T-helper 2 cell treated with Interferon-gamma antibody and Interleukin-4, amounts not matched to agents 5 μg/mL and 100 μg/mL, for 36 hours (primary cell): Measurements from ENCODE around the gene ADAM33.

Source experiments
- DNase-seq: peaks from one replicate; pipeline ENCODE4 v3.0.0; 2021; ENCODE audit warnings: low spot score
- H3K27ac Mint-ChIP-seq: one replicate; pipeline ENCODE4 v1.8.0; 2021; ENCODE audit warnings: mild to moderate bottlenecking, mixed read lengths
- H3K27me3 Mint-ChIP-seq: one replicate; pipeline ENCODE4 v1.8.0; 2021; ENCODE audit warnings: low read depth, mixed read lengths
- H3K36me3 Mint-ChIP-seq: one replicate; pipeline ENCODE4 v1.8.0; 2021; ENCODE audit warnings: low read depth, mixed read lengths
- H3K4me1 Mint-ChIP-seq: one replicate; pipeline ENCODE4 v1.8.0; 2021; ENCODE audit warnings: low read depth, mixed read lengths
- H3K4me3 Mint-ChIP-seq: one replicate; pipeline ENCODE4 v1.8.0; 2022; ENCODE audit warnings: mild to moderate bottlenecking, moderate library complexity, mixed read lengths
- H3K9me3 Mint-ChIP-seq: one replicate; pipeline ENCODE4 v1.8.0; 2021; ENCODE audit warnings: mixed read lengths

The ADAM33 gene

GRCh38 chr20:3673221-3674070 lies 8.4 kb downstream of the ADAM33 start:
- H3K27ac Mint-ChIP-seq: no peak overlapping the region
- H3K36me3 Mint-ChIP-seq: no peaks in the 10 kb centered on the region
- H3K4me3 Mint-ChIP-seq: no peak overlapping the region

GRCh38 chr20:3672547-3673171 lies 9.2 kb downstream of the ADAM33 start:
- no peak for DNase-seq
- no peaks in the 10 kb centered on the region for H3K36me3 Mint-ChIP-seq
- no peak overlapping the region for H3K27ac Mint-ChIP-seq
- H3K4me1 Mint-ChIP-seq: peaks cover 6% of the 10 kb centered on the region
- H3K4me3 Mint-ChIP-seq: no peak overlapping the region
- peaks cover 46% of the 10 kb centered on the region for H3K27me3 Mint-ChIP-seq
- H3K9me3 Mint-ChIP-seq: no peaks in the 10 kb centered on the region

More at GRCh38 chr20:3673221-3674070, 8.4 kb downstream of the ADAM33 start:
- Mint-ChIP-seq H3K27me3 (peaks cover 50% of the 10 kb centered on the region), H3K4me1 (peaks cover 6% of the 10 kb centered on the region), H3K9me3 (no peaks in the 10 kb centered on the region)
- no peak for DNase-seq

- Mint-ChIP-seq H3K4me3 (no peak overlapping the region), H3K27me3 (peaks cover 48% of the 10 kb centered on the region), H3K36me3 (no peaks in the 10 kb centered on the region), H3K4me1 (peaks cover 10% of the 10 kb centered on the region), H3K27ac (no peak overlapping the region), H3K9me3 (no peaks in the 10 kb centered on the region)
- no peak for DNase-seq
Measured at GRCh38 chr20:3671986-3672546, 9.7 kb downstream of the ADAM33 start.

- no peak for DNase-seq
- Mint-ChIP-seq H3K27me3 (peaks cover 40% of the 10 kb centered on the region), H3K9me3 (no peaks in the 10 kb centered on the region), H3K27ac (no peak overlapping the region), H3K36me3 (no peaks in the 10 kb centered on the region), H3K4me3 (no peak overlapping the region), H3K4me1 (peaks cover 15% of the 10 kb centered on the region)
Measured at GRCh38 chr20:3670945-3671344, 10.9 kb downstream of the ADAM33 start.

- no peak for DNase-seq
- H3K36me3 Mint-ChIP-seq: no peaks in the 10 kb centered on the region
- peaks cover 37% of the 10 kb centered on the region for H3K27me3 Mint-ChIP-seq
- H3K4me1 Mint-ChIP-seq: peaks cover 17% of the 10 kb centered on the region
- no peak overlapping the region for H3K27ac Mint-ChIP-seq
- H3K9me3 Mint-ChIP-seq: no peaks in the 10 kb centered on the region
- H3K4me3 Mint-ChIP-seq: no peak overlapping the region
Measured at GRCh38 chr20:3670511-3670910, 11.3 kb downstream of the ADAM33 start.

- peaks cover 34% of the 10 kb centered on the region for H3K27me3 Mint-ChIP-seq
- DNase-seq: no peak
- no peak overlapping the region for H3K27ac Mint-ChIP-seq
- no peaks in the 10 kb centered on the region for H3K36me3 Mint-ChIP-seq
- peaks cover 22% of the 10 kb centered on the region for H3K4me1 Mint-ChIP-seq
- H3K9me3 Mint-ChIP-seq: no peaks in the 10 kb centered on the region
- no peak overlapping the region for H3K4me3 Mint-ChIP-seq
Measured at GRCh38 chr20:3669710-3670367, 12.0 kb downstream of the ADAM33 start.

GRCh38 chr20:3667434-3668037 lies 14.3 kb downstream of the ADAM33 start:
- Mint-ChIP-seq H3K27ac (no peak overlapping the region), H3K27me3 (peaks cover 40% of the 10 kb centered on the region), H3K4me1 (peaks cover 21% of the 10 kb centered on the region), H3K9me3 (no peaks in the 10 kb centered on the region), H3K4me3 (no peak overlapping the region), H3K36me3 (no peaks in the 10 kb centered on the region)
- no peak for DNase-seq

GRCh38 chr20:3663858-3664257 lies 18.0 kb downstream of the ADAM33 start:
- H3K27me3 Mint-ChIP-seq: peaks cover 50% of the 10 kb centered on the region

GRCh38 chr20:3663031-3663701 lies 18.6 kb downstream of the ADAM33 start, which contains the start of gene GFRA4:
Gene GFRA4, minus strand, starts transcription at chr20:3663399. Its CDS starts 0 bp downstream, at chr20:3663399.
- Mint-ChIP-seq H3K4me3 (no peak within 1 kb of the TSS), H3K4me1 (peaks cover 27% of the 10 kb centered on the region), H3K9me3 (no peaks in the 10 kb centered on the region), H3K27me3 (peaks cover 53% of the 10 kb centered on the region), H3K27ac (no peak within 1 kb of the TSS), H3K36me3 (no peaks in the 10 kb centered on the region)
- DNase-seq: no peak

More at GRCh38 chr20:3663858-3664257, 18.0 kb downstream of the ADAM33 start:
- Mint-ChIP-seq H3K4me1 (peaks cover 23% of the 10 kb centered on the region), H3K4me3 (no peak overlapping the region), H3K36me3 (no peaks in the 10 kb centered on the region), H3K9me3 (no peaks in the 10 kb centered on the region), H3K27ac (no peak overlapping the region)
- no peak for DNase-seq

- Mint-ChIP-seq H3K27ac (no peak overlapping the region), H3K4me3 (no peak overlapping the region), H3K27me3 (peaks cover 47% of the 10 kb centered on the region), H3K36me3 (no peaks in the 10 kb centered on the region), H3K4me1 (peaks cover 23% of the 10 kb centered on the region), H3K9me3 (no peaks in the 10 kb centered on the region)
- no peak for DNase-seq
Measured at GRCh38 chr20:3661814-3662665, 19.8 kb downstream of the ADAM33 start.

- Mint-ChIP-seq H3K4me1 (peaks cover 18% of the 10 kb centered on the region), H3K4me3 (no peak overlapping the region), H3K9me3 (no peaks in the 10 kb centered on the region), H3K36me3 (no peaks in the 10 kb centered on the region), H3K27ac (no peak overlapping the region), H3K27me3 (peaks cover 47% of the 10 kb centered on the region)
- DNase-seq: no peak
Measured at GRCh38 chr20:3661060-3661813, 20.6 kb downstream of the ADAM33 start.
